GM19035 (cell line): Measurements from ENCODE around the gene ACOT9.
A peak's percentile ranks its signal among the peaks of the same experiment; 100 is the strongest.
"Not testable (repeated sequence)": the region's sequence is repeated elsewhere in the genome, so short reads cannot be mapped to it uniquely, and the experiment has no call there.

ENCODE experiments used
- ATAC-seq: cut with Tn5 transposase; IDR thresholded peaks from one replicate; pipeline ENCODE4 v1.9.1; 2021; ENCODE audit not compliant: unreplicated experiment

ACOT9 gene

DNA sequence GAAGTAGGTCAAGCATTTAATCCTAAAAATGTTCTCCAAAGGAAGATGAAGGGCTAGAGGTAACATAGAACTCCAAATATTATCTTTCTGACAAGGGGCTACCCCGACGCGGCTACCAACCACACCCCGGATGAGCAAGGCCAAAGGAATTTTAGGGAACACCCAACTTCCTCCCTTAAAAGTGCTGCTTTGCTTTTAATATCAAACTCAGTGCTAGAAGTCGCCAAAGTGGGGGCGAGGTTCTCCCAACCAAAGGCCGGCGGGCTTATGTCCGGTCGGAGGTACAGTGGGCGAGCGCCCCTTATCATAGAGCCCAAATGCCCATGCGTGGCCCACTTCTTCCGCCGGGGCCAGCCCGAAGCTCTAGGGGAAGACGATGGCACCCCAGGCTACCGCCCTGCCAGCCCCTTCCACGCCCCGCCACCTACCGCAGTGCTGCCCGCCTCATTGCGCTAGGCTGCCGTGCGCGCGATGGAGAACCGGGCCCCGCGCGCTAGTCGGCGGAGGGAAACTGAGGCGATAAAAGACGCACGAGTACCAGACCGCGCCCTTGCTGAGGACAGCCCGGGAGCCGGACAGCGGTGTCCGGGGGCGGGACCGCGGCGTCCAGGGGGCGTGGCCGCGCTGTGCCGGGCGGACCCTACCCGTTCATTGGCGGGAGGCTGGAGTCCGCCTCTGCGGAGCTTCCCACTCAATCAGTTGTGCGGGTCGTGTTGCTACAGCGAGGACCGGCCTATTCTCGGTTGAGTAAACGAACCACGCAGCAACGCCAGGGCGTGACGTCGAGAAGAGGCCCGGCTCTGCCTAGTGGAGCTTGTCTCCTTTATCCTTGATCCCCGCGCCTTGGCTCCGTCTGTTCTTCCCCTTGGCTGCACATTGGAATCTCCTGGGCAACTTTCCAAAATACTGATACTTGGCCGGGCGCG lies at the start of gene ACOT9:
Gene ACOT9 (minus strand): TSS at position 580 of the 926 bp plus-strand sequence. CDS start 132 bp downstream, at position 448.
- peak; percentile 96 for ATAC-seq

DNA sequence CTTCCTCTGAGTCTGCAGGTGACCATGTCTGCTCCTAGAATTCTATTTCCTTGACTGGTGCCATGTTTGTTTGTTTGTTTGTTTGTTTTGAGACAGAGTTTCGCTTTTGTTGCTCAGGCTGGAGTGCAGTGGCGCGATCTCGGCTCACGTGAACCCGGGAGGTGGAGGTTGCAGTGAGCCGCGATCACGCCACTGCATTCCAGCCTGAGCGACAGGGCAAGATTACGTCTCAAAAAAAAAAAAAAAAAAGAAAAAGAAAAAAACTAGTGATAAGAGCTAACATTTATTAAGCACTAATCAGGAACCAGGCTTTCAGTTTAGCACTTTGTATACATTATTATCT lies 47.0 kb upstream of the ACOT9 start:
- no peak for ATAC-seq

GRCh38 chrX:23789386-23790154 lies 46.5 kb upstream of the ACOT9 start:
- ATAC-seq = no peak

DNA sequence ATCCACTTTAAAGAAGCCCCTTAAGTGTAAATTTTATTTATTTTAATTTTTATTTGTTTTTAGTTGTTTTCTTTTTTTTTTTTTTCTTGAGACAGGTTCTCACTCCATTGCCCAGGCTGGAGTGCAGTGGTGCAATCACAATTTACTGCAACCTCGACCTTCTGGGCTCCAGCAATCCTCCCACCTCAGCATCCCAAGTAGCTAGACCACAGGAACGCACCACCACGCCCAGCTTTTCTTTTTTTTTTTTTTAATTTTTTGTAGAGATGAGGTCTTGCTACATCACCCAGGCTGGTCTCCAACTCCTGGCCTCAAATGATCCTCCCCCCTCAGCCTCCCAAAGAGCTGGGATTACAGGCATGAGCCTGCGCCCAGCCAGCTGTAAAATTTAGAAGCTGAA lies 45.9 kb upstream of the ACOT9 start:
- ATAC-seq = no peak

DNA sequence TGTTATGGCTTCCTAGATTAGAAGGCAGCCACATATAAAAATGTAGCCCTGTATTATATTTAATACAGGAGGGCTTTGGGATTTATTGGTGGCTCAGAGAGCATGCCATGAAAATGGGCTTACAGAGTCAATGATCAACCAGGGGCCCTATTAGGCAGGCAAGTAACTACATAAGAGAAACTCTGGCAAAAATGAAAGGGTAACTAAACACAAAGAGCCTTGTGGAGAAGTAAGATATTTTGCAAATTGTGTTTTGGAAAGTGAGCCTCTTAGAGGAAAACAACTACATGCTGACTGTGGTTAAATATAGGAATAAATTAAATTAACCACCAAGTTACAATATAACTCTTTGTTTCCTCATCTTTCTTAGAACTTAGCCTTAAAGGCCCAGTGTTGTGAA lies 45.4 kb upstream of the ACOT9 start:
- ATAC-seq = no peak

GRCh38 chrX:23787745-23788118 lies 44.7 kb upstream of the ACOT9 start:
- no peak for ATAC-seq

DNA sequence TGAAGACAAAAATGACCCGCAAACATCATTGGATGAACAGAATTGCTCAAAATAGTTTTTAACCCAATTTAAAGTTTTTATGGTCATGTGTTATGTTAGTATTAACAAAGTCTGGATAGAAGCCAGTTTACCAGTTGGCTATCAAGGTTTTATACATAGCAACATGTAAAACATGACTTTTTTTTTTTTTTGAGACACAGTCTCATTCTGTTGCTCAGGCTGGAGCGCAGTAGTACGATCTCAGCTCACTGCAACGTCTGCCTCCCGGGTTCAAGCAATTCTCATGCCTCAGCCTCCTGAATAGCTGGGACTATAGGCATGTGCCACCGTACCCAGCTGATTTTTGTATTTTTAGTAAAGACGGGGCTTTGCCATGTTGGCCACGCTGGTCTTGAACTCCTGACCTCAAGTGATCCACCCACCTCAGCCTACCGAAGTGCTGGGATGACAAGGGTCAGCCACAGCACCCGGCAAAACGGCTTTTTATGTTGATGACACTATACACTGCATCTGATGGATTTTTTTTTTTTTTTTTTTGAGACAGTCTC lies 43.3 kb upstream of the ACOT9 start:
- no peak for ATAC-seq

DNA sequence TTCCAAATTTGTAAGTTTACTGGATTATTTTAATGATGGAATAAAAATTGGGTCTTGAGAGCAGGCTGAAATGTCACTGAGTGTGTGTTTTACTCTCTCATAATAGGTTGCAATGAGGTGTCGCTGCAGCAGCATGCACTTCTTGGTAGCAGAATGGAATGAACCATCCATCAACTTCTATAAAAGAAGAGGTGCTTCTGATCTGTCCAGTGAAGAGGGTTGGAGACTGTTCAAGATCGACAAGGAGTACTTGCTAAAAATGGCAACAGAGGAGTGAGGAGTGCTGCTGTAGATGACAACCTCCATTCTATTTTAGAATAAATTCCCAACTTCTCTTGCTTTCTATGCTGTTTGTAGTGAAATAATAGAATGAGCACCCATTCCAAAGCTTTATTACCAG lies 42.5 kb upstream of the ACOT9 start:
- no peak for ATAC-seq

- ATAC-seq = no peak
These were observed 41.6 kb upstream of the ACOT9 start for GRCh38 chrX:23784470-23785331.

- ATAC-seq = no peak
These were observed 40.8 kb upstream of the ACOT9 start for GRCh38 chrX:23783589-23784469.

- ATAC-seq = peak; percentile 86
These were observed 40.0 kb upstream of the ACOT9 start, which contains the start of gene SAT1 for GRCh38 chrX:23782863-23783588. Gene SAT1, plus strand, starts transcription at chrX:23783173. Its CDS starts 179 bp downstream, at chrX:23783352.

- no peak for ATAC-seq
These were observed 39.4 kb upstream of the ACOT9 start for GRCh38 chrX:23782455-23782854.

- no peak for ATAC-seq
These were observed 35.9 kb upstream of the ACOT9 start for GRCh38 chrX:23779025-23779424.

GRCh38 chrX:23776363-23776762 lies 33.3 kb upstream of the ACOT9 start:
- ATAC-seq = no peak

- ATAC-seq = peak; percentile 86
These were observed 30.6 kb upstream of the ACOT9 start for GRCh38 chrX:23773601-23774175.

GRCh38 chrX:23771086-23771485 lies 28.0 kb upstream of the ACOT9 start:
- not testable (repeated sequence) for ATAC-seq

DNA sequence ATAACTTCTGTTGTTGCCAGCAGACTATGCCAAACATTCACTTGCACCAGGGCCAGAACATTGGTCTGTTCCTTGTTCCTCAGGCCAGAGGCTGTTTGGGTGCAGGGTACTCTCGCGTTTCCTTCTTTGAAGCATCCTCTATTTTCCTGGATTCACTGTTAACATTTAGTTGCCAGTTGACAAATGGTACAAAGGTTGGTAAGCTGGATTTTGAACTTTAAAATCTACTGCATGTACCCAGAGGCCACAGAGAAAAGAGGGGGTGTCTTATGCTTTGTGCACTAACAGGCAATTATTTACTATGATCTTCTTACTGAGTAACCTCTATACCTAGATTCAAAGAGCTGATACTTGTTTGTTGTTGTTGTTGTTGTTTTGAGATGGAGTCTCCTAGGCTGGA lies 27.1 kb upstream of the ACOT9 start:
- no peak for ATAC-seq

DNA sequence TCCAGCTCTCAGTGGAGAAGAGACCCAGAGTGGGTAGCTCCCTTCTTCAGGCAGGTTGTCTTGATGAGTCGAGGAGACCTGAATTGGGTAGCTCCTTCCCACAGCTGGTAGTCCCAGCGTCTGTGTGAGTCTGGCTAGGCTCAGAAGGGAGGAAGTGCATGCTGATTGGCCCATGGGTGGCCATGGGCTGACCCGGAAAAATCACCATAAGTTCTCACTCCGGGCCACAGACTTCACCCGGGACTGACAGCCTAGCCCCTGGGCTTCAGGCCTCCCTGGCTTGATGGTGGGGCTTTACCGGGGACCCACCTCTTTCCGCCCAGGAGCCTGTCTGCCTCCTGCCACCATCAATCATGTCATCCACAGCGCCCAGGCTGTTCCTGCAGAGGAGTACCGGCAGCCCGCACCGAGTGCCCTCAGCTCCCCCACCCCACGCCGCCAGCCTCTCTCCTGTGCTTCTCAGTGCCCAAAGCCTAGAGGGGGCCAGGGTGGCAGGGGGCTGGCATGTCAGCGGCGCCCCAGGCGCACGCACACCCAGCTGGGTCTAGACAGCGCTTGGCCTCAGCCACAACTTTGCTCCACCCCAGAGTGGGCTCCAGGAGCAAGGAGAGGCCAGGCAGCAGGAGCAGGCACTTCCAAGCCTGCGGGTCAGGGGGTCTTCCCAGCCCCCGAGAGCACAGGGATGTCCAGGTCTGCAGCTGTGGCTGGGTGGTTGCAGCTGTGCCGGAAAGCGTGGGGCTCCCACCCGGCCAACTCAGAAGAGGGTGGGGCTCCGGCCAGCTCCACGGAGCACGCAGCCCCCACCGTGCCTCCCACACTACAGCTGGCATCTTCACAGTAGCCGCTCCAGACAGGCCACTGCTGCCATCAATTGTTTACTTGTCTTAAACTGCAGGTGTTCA lies 23.8 kb upstream of the ACOT9 start:
- no peak for ATAC-seq
